NT2/D1 (cell line): ENCODE data around the gene NFKB1.

Experiments
- DNase-seq: peaks from one replicate; pipeline ENCODE4 v3.0.0-alpha.2; 2011; ENCODE audit warnings: low read depth, low spot score
- H3K27me3 ChIP-seq: 2 replicates; pipeline ENCODE4 v1.6.0; 2011; ENCODE audit warnings: mild to moderate bottlenecking; ENCODE audit not compliant: insufficient read length, insufficient read depth
- H3K36me3 ChIP-seq: 2 replicates; pipeline ENCODE4 v1.6.1; 2011; ENCODE audit warnings: mild to moderate bottlenecking, low read length, mixed read lengths; ENCODE audit not compliant: insufficient read depth, insufficient read length
- H3K4me1 ChIP-seq: 2 replicates; pipeline ENCODE4 v1.5.1; 2011; ENCODE audit not compliant: insufficient read depth, insufficient read length
- H3K4me3 ChIP-seq: 2 replicates; pipeline ENCODE4 v1.5.1; 2011; ENCODE audit warnings: low read depth; ENCODE audit not compliant: insufficient read length
- H3K9ac ChIP-seq: 2 replicates; pipeline ENCODE4 v1.6.0; 2011; ENCODE audit warnings: low read depth; ENCODE audit not compliant: insufficient read length
- H3K9me3 ChIP-seq: 2 replicates; pipeline ENCODE4 v1.5.1; 2011; ENCODE audit warnings: mild to moderate bottlenecking, low read length; ENCODE audit not compliant: insufficient read depth
- SUZ12 ChIP-seq: IDR thresholded peaks from 2 replicates; pipeline ENCODE4 v1.6.1; 2011; ENCODE audit not compliant: insufficient read length, insufficient read depth; ENCODE audit errors: extremely low read depth
- YY1 ChIP-seq: IDR thresholded peaks from 2 replicates; pipeline ENCODE4 v1.6.1; 2011; ENCODE audit not compliant: insufficient read length, insufficient read depth
- ZNF274 ChIP-seq: IDR thresholded peaks from 2 replicates; pipeline ENCODE4 v1.6.1; 2011; ENCODE audit warnings: mild to moderate bottlenecking, low read depth, low read length

Gene NFKB1

DNA sequence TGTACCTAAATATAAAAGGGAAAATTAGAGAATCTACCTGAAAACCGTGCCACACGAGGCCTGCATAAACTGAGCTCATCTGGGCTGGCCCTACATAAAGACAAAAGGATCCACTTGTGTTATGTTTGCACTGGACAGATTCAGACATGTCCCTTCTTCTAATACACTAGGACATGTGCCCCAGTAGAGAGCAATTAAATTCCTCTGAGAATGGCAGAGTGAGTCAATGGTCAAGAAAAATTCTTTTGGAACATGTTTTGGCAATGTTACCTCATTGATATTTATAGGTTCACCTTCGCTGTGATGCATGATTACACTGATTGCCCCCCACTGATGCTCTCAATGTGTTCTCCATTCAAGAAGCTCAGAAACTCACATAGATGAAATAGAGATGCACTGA, 164.4 kb downstream of the NFKB1 start:
- Histone ChIP-seq H3K4me1 (no peaks in the 10 kb centered on the region), H3K4me3 (no peak overlapping the region), H3K27me3 (no peaks in the 10 kb centered on the region), H3K9me3 (no peaks in the 10 kb centered on the region), H3K9ac (no peak overlapping the region), H3K36me3 (no peaks in the 10 kb centered on the region)
- DNase-seq: no peak
- TF ChIP-seq ZNF274 (no peak), SUZ12 (no peak), YY1 (no peak)
